ENCODE data around the gene NDE1.
"Not testable (repeated sequence)": the region's sequence is repeated elsewhere in the genome, so short reads cannot be mapped to it uniquely, and the experiment has no call there.

Gene NDE1

GRCh38 chr16:15641753-15642556 is 8.1 kb upstream of the NDE1 start:
- H3K4me1 ChIP-seq (ENCODE audit: insufficient read depth, low read length) = peaks cover 8% of the 10 kb centered on the region; the same call in 1 of the 2 replicates

GRCh38 chr16:15642557-15643047 is 7.4 kb upstream of the NDE1 start:
- Histone ChIP-seq H3K4me1 (ENCODE audit: insufficient read depth, low read length) (peaks cover 8% of the 10 kb centered on the region; the same call in 1 of the 2 replicates), H3K9me3 (ENCODE audit: control insufficient read depth, insufficient read depth, low read length) (no peaks in the 10 kb centered on the region), H3K9ac (ENCODE audit: low read depth, low read length) (peak overlapping the region; percentile 92), H3K36me3 (ENCODE audit: insufficient read depth, low read length) (0 out of 2 replicates have a peak, but pooled peaks cover 5% of the 10 kb centered on the region)

More at GRCh38 chr16:15641753-15642556, 8.1 kb upstream of the NDE1 start:
- H3K36me3 ChIP-seq (ENCODE audit: insufficient read depth, low read length) = peaks cover 9% of the 10 kb centered on the region; the same call in 1 of the 2 replicates
- no peaks in the 10 kb centered on the region for H3K9me3 ChIP-seq (ENCODE audit: control insufficient read depth, insufficient read depth, low read length)
- H3K9ac ChIP-seq (ENCODE audit: low read depth, low read length) = peak overlapping the region; percentile 92

GRCh38 chr16:15643048-15643945 is 6.7 kb upstream of the NDE1 start, which contains the start of gene MARF1:
Gene MARF1, minus strand, starts transcription at chr16:15643154. Its CDS starts 3,921 bp downstream, at chr16:15639233.
- H3K36me3 ChIP-seq (ENCODE audit: insufficient read depth, low read length) = 0 out of 2 replicates have a peak, but pooled peaks cover 4% of the 10 kb centered on the region
- H3K9me3 ChIP-seq (ENCODE audit: control insufficient read depth, insufficient read depth, low read length) = no peaks in the 10 kb centered on the region
- peaks cover 8% of the 10 kb centered on the region; the same call in 1 of the 2 replicates for H3K4me1 ChIP-seq (ENCODE audit: insufficient read depth, low read length)
- H3K9ac ChIP-seq (ENCODE audit: low read depth, low read length) = peak within 1 kb of the TSS; percentile 92

- Histone ChIP-seq H3K4me1 (ENCODE audit: insufficient read depth, low read length) (peaks cover 8% of the 10 kb centered on the region; the same call in 1 of the 2 replicates), H3K9ac (ENCODE audit: low read depth, low read length) (peak overlapping the region; percentile 88), H3K36me3 (ENCODE audit: insufficient read depth, low read length) (0 out of 2 replicates have a peak, but pooled peaks cover 3% of the 10 kb centered on the region), H3K9me3 (ENCODE audit: control insufficient read depth, insufficient read depth, low read length) (no peaks in the 10 kb centered on the region)
Measured at GRCh38 chr16:15643946-15644250, 6.1 kb upstream of the NDE1 start.

GRCh38 chr16:15644267-15644961 is 5.6 kb upstream of the NDE1 start:
- Histone ChIP-seq H3K36me3 (ENCODE audit: insufficient read depth, low read length) (no peaks in the 10 kb centered on the region), H3K9me3 (ENCODE audit: control insufficient read depth, insufficient read depth, low read length) (no peaks in the 10 kb centered on the region), H3K9ac (ENCODE audit: low read depth, low read length) (peak overlapping the region; percentile 88), H3K4me1 (ENCODE audit: insufficient read depth, low read length) (peaks cover 8% of the 10 kb centered on the region; the same call in 1 of the 2 replicates)

GRCh38 chr16:15644962-15645465 is 5.0 kb upstream of the NDE1 start:
- not testable (repeated sequence) for H3K9me3 ChIP-seq (ENCODE audit: control insufficient read depth, insufficient read depth, low read length); H3K36me3 ChIP-seq (ENCODE audit: insufficient read depth, low read length); H3K9ac ChIP-seq (ENCODE audit: low read depth, low read length); H3K4me1 ChIP-seq (ENCODE audit: insufficient read depth, low read length)

- H3K36me3 ChIP-seq (ENCODE audit: insufficient read depth, low read length); H3K4me1 ChIP-seq (ENCODE audit: insufficient read depth, low read length); H3K9me3 ChIP-seq (ENCODE audit: control insufficient read depth, insufficient read depth, low read length); H3K9ac ChIP-seq (ENCODE audit: low read depth, low read length): not testable (repeated sequence)
Measured at GRCh38 chr16:15646557-15647293, 3.3 kb upstream of the NDE1 start.

- H3K9me3 ChIP-seq (ENCODE audit: control insufficient read depth, insufficient read depth, low read length) = no peaks in the 10 kb centered on the region
- no peak overlapping the region for H3K9ac ChIP-seq (ENCODE audit: low read depth, low read length)
- H3K36me3 ChIP-seq (ENCODE audit: insufficient read depth, low read length) = peaks cover 3% of the 10 kb centered on the region; the same call in 1 of the 2 replicates
- H3K4me1 ChIP-seq (ENCODE audit: insufficient read depth, low read length) = peaks cover 3% of the 10 kb centered on the region; the same call in 1 of the 2 replicates
Measured at GRCh38 chr16:15647294-15648014, 2.6 kb upstream of the NDE1 start.

- H3K36me3 ChIP-seq (ENCODE audit: insufficient read depth, low read length) = peaks cover 3% of the 10 kb centered on the region; the same call in 1 of the 2 replicates
- H3K4me1 ChIP-seq (ENCODE audit: insufficient read depth, low read length) = peaks cover 3% of the 10 kb centered on the region; the same call in 1 of the 2 replicates
- no peaks in the 10 kb centered on the region for H3K9me3 ChIP-seq (ENCODE audit: control insufficient read depth, insufficient read depth, low read length)
- no peak overlapping the region for H3K9ac ChIP-seq (ENCODE audit: low read depth, low read length)
Measured at GRCh38 chr16:15648135-15648730, 1.8 kb upstream of the NDE1 start.

- H3K9ac ChIP-seq (ENCODE audit: low read depth, low read length) = peak overlapping the region; percentile 52; the same call in 1 of the 2 replicates
- H3K36me3 ChIP-seq (ENCODE audit: insufficient read depth, low read length); H3K9me3 ChIP-seq (ENCODE audit: control insufficient read depth, insufficient read depth, low read length); H3K4me1 ChIP-seq (ENCODE audit: insufficient read depth, low read length): not testable (repeated sequence)
Measured at GRCh38 chr16:15649311-15649710, 734 bp upstream of the NDE1 start.

GRCh38 chr16:15649727-15650018 is 372 bp upstream of the NDE1 start:
- H3K9ac ChIP-seq (ENCODE audit: low read depth, low read length) = peak overlapping the region; percentile 52; the same call in 1 of the 2 replicates
- no peaks in the 10 kb centered on the region for H3K9me3 ChIP-seq (ENCODE audit: control insufficient read depth, insufficient read depth, low read length)
- peaks cover 3% of the 10 kb centered on the region; the same call in 1 of the 2 replicates for H3K36me3 ChIP-seq (ENCODE audit: insufficient read depth, low read length)
- H3K4me1 ChIP-seq (ENCODE audit: insufficient read depth, low read length) = no peaks in the 10 kb centered on the region; the same call in 1 of the 2 replicates

GRCh38 chr16:15650698-15651171 is 690 bp downstream of the NDE1 start:
- no peaks in the 10 kb centered on the region for H3K4me1 ChIP-seq (ENCODE audit: insufficient read depth, low read length)
- H3K36me3 ChIP-seq (ENCODE audit: insufficient read depth, low read length) = peaks cover 3% of the 10 kb centered on the region; the same call in 1 of the 2 replicates
- peak overlapping the region; percentile 86 for H3K9ac ChIP-seq (ENCODE audit: low read depth, low read length)
- no peaks in the 10 kb centered on the region for H3K9me3 ChIP-seq (ENCODE audit: control insufficient read depth, insufficient read depth, low read length)

Data from ES-I3 (cell line).